A673 (cell line): ENCODE data around the gene NETO2. TPM values are rescaled to one million over a fixed set of nuclear protein-coding genes. Genes with fewer than 3 reads are reported as not detected.

ENCODE experiments used
- BruUV-seq: library from RNA; stranded (reverse); fragments of 400-500 nt; replicated peaks from 2 replicates; lab custom pipeline; 2021; lab: Mats Ljungman, UMichigan
- CTCF ChIA-PET: fragments of 300-600 bp; sonication (Branson Sonifier 250); formaldehyde crosslinking; loops from one replicate; lab custom pipeline; 2022; ENCODE audit warnings: antibody characterized with exemption; lab: Charles Lee
- POLR2A ChIA-PET: fragments of 300-600 bp; sonication (Branson Sonifier 250); formaldehyde crosslinking; loops from one replicate; lab custom pipeline; 2022; ENCODE audit warnings: antibody characterized with exemption; ENCODE audit not compliant: low non-redundant PET; lab: Charles Lee
- DNase-seq: peaks from one replicate; pipeline ENCODE4 v3.0.0-alpha.2; 2015; ENCODE audit warnings: low spot score
- H3K27ac ChIP-seq: fragments of 200-600 bp; sonication (generic); 2 replicates; pipeline ENCODE4 v1.5.1; 2016; ENCODE audit warnings: mixed run types, low read depth, mild to moderate bottlenecking, mixed read lengths, antibody characterized with exemption, low read length; ENCODE audit not compliant: poor library complexity, severe bottlenecking
- H3K27me3 ChIP-seq: fragments of 200-600 bp; sonication (generic); replicated peaks from 2 replicates; pipeline ENCODE4 v1.6.1; 2017; ENCODE audit warnings: mixed run types, low read depth, mild to moderate bottlenecking, mixed read lengths, antibody characterized with exemption, low read length; ENCODE audit not compliant: insufficient read depth, poor library complexity
- H3K36me3 ChIP-seq: fragments of 200-600 bp; sonication (generic); 2 replicates; pipeline ENCODE4 v1.6.1; 2016; ENCODE audit warnings: mixed run types, mild to moderate bottlenecking, mixed read lengths, antibody characterized with exemption, low read length; ENCODE audit not compliant: insufficient read depth, poor library complexity, severe bottlenecking
- H3K4me1 ChIP-seq: fragments of 200-600 bp; sonication (generic); 2 replicates; pipeline ENCODE4 v1.6.1; 2017; ENCODE audit warnings: mixed run types, mild to moderate bottlenecking, mixed read lengths, antibody characterized with exemption, low read length; ENCODE audit not compliant: insufficient read depth, poor library complexity, severe bottlenecking
- H3K4me3 ChIP-seq: fragments of 200-600 bp; sonication (generic); 2 replicates; pipeline ENCODE4 v1.5.1; 2016; ENCODE audit warnings: low read depth, mixed run types, mild to moderate bottlenecking, mixed read lengths, low read length; ENCODE audit not compliant: poor library complexity, severe bottlenecking
- H3K9me3 ChIP-seq: fragments of 200-600 bp; sonication (generic); 2 replicates; pipeline ENCODE4 v1.6.1; 2016; ENCODE audit warnings: mixed run types, low read depth, mild to moderate bottlenecking, mixed read lengths, antibody characterized with exemption, low read length; ENCODE audit not compliant: poor library complexity, severe bottlenecking
- CTCF ChIP-seq: fragments of 300-800, 200-600 bp; sonication (generic); conservative IDR thresholded peaks from 2 replicates; pipeline ENCODE4 v1.5.1; 2017; ENCODE audit warnings: low read depth, mild to moderate bottlenecking, antibody characterized with exemption, low read length, moderate library complexity, mixed read lengths
- EZH2 ChIP-seq: fragments of 200-600 bp; sonication (generic); IDR thresholded peaks from 2 replicates; pipeline ENCODE4 v1.6.1; 2017; ENCODE audit warnings: borderline replicate concordance, low read depth, mild to moderate bottlenecking, mixed read lengths, antibody characterized with exemption, low read length; ENCODE audit not compliant: poor library complexity, severe bottlenecking
- intact Hi-C: fragments of 100-400 bp; cut with micrococcal nuclease; formaldehyde crosslinking; loops from one replicate; pipeline ENCODE4 v1.10.0; 2022; ENCODE audit not compliant: unreplicated experiment
- total RNA-seq: library from RNA; stranded (reverse); gene quantifications from 2 replicates; pipeline ENCODE4 v1.2.3, GENCODE V29; 2021

Gene NETO2
- total RNA-seq, 1 experiment from 2014 or later, result 68.7 TPM

DNA sequence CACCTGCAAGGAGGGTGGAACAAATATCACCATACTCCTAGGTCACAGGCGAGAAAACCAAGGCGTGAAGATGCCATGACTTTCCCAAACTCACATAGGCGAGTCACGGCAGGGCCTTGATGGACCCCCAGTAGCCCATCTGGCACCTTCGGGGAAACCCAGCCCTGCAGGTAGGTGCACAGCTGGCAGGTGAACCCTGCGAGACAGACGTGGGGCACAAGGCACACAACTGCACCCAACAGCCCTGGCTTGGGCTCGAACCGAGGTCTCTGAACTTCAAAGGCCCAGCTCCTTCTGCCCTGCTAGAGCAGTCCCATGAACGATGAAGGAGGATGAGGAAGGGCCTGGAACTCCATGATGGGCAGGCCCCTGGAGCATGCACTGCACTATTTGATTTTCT lies 92.7 kb downstream of the NETO2 start:
- ChIA-PET CTCF (no interaction called here), POLR2A (no interaction called here)
- no peaks in the 10 kb centered on the region for H3K9me3 ChIP-seq
- TF ChIP-seq CTCF, result no peak
- TF ChIP-seq EZH2, result no peak
- intact Hi-C loops, result no loop called here
- no peaks in the 10 kb centered on the region for H3K4me1 ChIP-seq
- no peak overlapping the region for H3K27ac ChIP-seq
- H3K4me3 ChIP-seq, result no peak overlapping the region
- BruUV-seq, result no TSS peak
- H3K27me3 ChIP-seq, result no peaks in the 10 kb centered on the region
- H3K36me3 ChIP-seq, result no peaks in the 10 kb centered on the region
- DNase-seq, result no peak

- H3K27me3 ChIP-seq, result no peaks in the 10 kb centered on the region
- no TSS peak for BruUV-seq
- POLR2A ChIA-PET, result interaction anchor here (0.6 kb wide), 1 partner anchor 74 kb away, joined by 6 read pairs; no protein-coding TSS in a partner anchor
- no peak overlapping the region for H3K4me3 ChIP-seq
- no peaks in the 10 kb centered on the region for H3K4me1 ChIP-seq
- H3K9me3 ChIP-seq, result no peaks in the 10 kb centered on the region
- CTCF ChIA-PET, result interaction anchor here (0.6 to 1.0 kb wide), 2 partner anchors 12 to 1006 kb away, joined by 3 to 4 read pairs; no protein-coding TSS in a partner anchor
- H3K36me3 ChIP-seq, result no peaks in the 10 kb centered on the region
- intact Hi-C loops, result no loop called here
- DNase-seq, result no peak
- TF ChIP-seq EZH2 (no peak), CTCF (no peak)
- no peak overlapping the region for H3K27ac ChIP-seq
Observed at GRCh38 chr16:47049901-47050583, 93.7 kb downstream of the NETO2 start.

- H3K4me1 ChIP-seq, result no peaks in the 10 kb centered on the region
- no peak overlapping the region for H3K27ac ChIP-seq
- ChIA-PET CTCF (no interaction called here), POLR2A (no interaction called here)
- intact Hi-C loops, result no loop called here
- no peak for TF ChIP-seq CTCF
- TF ChIP-seq EZH2, result no peak
- H3K4me3 ChIP-seq, result no peak overlapping the region
- no peaks in the 10 kb centered on the region for H3K9me3 ChIP-seq
- no peak for DNase-seq
- no peaks in the 10 kb centered on the region for H3K27me3 ChIP-seq
- no peaks in the 10 kb centered on the region for H3K36me3 ChIP-seq
- BruUV-seq, result no TSS peak
Observed at GRCh38 chr16:47047524-47048203, 96.1 kb downstream of the NETO2 start.
